ENCODE measurements around the gene NTRK3. TPM values are rescaled to one million over a fixed set of nuclear protein-coding genes. Genes with fewer than 3 reads are reported as not detected.

NTRK3 gene
- total RNA-seq, 6 donors from 2014 or later, result 1.4 to 11.5 (median 2.4) TPM

DNA sequence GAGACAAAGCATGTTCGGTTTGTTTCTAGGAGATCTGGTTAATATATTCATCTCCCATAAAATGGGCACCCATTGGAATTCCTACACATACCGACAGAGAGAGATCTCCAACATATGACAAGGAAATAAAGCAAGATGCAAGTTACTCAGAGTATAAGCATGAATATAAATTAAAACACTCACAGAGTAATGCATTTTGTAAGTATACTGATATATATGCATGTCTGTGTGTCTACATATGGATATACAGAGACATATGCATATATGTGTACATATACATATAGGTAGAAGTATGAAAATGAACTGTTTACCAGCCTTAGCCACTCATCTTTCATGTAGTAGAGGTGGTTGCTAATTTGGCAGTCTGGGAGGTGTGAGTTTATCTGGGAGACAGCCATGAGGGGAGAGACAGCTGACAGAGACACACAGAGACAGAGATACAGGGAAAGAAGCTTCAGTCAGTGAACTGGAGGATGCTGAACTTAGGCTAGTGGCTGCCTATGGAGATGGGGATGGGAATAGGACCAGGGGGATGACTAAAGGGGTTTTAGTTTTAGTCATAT, 134.5 kb downstream of the NTRK3 start:
- TF ChIP-seq POLR2AphosphoS5 (IDR thresholded peaks at IDR 0.05) (no peak), EP300 (IDR thresholded peaks at IDR 0.05) (no peak), POLR2A (IDR thresholded peaks at IDR 0.05) (no peak)
- TF ChIP-seq, protein P1, sequence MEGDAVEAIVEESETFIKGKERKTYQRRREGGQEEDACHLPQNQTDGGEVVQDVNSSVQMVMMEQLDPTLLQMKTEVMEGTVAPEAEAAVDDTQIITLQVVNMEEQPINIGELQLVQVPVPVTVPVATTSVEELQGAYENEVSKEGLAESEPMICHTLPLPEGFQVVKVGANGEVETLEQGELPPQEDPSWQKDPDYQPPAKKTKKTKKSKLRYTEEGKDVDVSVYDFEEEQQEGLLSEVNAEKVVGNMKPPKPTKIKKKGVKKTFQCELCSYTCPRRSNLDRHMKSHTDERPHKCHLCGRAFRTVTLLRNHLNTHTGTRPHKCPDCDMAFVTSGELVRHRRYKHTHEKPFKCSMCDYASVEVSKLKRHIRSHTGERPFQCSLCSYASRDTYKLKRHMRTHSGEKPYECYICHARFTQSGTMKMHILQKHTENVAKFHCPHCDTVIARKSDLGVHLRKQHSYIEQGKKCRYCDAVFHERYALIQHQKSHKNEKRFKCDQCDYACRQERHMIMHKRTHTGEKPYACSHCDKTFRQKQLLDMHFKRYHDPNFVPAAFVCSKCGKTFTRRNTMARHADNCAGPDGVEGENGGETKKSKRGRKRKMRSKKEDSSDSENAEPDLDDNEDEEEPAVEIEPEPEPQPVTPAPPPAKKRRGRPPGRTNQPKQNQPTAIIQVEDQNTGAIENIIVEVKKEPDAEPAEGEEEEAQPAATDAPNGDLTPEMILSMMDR (IDR thresholded peaks at IDR 0.05), result no peak
- WGBS, 2 donors, result 87 to 88% methylated on average over 2 of the region's 2 CpGs
- H3K4me3 ChIP-seq, result no peak overlapping the region

DNA sequence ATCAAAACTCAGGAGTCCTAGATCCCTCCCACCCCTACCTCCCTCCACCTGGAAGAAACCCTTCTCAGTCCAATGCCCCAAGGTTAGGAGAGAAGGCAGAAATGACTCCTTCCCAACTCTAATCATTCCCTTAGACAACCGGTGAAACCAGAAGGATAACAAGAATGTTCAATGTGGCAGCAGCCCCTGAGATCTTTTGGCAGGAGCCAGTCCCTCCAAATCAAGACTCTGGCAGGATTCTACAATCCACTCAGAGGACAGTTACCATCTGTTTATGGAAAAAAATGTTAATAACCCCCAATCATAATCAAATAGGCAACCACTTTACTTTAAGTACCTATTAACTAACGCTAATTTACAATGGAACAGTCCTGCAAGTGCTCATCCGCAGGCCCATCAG, 136.5 kb downstream of the NTRK3 start:
- H3K27me3 ChIP-seq, result no peaks in the 10 kb centered on the region
- H3K9me3 ChIP-seq, result no peaks in the 10 kb centered on the region
- H3K36me3 ChIP-seq, result no peaks in the 10 kb centered on the region
- no peak for DNase-seq
- TF ChIP-seq POLR2A (IDR thresholded peaks at IDR 0.05) (no peak), EP300 (IDR thresholded peaks at IDR 0.05) (no peak), POLR2AphosphoS5 (IDR thresholded peaks at IDR 0.05) (no peak)
- TF ChIP-seq, protein P1 (IDR thresholded peaks at IDR 0.05), result no peak
- peaks cover 0 to 4% (median 2%) of the 10 kb centered on the region in 4 donors for H3K4me1 ChIP-seq
- WGBS, 2 donors, result 69 to 77% methylated on average over 3 of the region's 3 CpGs
- H3K27ac ChIP-seq, result no peak overlapping the region
- ATAC-seq (ENCODE audit: low FRiP score in 2 of 2), result no peak
- no peak overlapping the region for H3K4me3 ChIP-seq

More for the DNA sequence above, 134.5 kb downstream of the NTRK3 start:
- Histone ChIP-seq H3K27ac (no peak overlapping the region), H3K27me3 (no peaks in the 10 kb centered on the region), H3K9me3 (no peaks in the 10 kb centered on the region), H3K4me1 (no peaks in the 10 kb centered on the region), H3K36me3 (no peaks in the 10 kb centered on the region)
- no peak for DNase-seq
- ATAC-seq (ENCODE audit: low FRiP score in 2 of 2), result no peak

DNA sequence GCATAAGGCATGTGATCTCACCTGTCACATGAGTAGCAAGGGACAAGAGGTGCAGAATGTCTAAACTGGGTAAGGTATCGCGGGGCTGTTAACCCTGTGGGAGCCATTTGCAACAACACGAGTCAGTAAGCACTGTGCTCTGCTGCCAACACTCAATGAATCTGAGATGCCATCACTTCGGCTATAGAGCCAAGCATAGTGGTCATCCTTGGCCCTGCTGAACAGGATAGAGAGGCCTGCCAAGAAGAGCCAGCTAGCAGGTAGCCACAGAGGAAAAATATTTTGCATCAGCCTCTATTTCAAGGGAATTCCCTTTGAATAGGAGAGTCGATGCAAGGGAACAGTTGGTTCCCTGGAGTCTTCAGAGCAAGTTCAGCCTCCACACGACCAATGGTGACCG, 137.8 kb downstream of the NTRK3 start:
- Histone ChIP-seq H3K4me3 (no peak overlapping the region), H3K4me1 (peaks cover 0 to 4% (median 2%) of the 10 kb centered on the region in 4 donors), H3K9me3 (no peaks in the 10 kb centered on the region), H3K36me3 (no peaks in the 10 kb centered on the region), H3K27me3 (no peaks in the 10 kb centered on the region), H3K27ac (no peak overlapping the region)
- ATAC-seq (ENCODE audit: low FRiP score in 2 of 2), result no peak
- no peak for DNase-seq
- 86 to 87% methylated on average over 7 of the region's 7 CpGs for WGBS, 2 donors
- TF ChIP-seq EP300 (IDR thresholded peaks at IDR 0.05), result no peak
- no peak for TF ChIP-seq POLR2AphosphoS5 (IDR thresholded peaks at IDR 0.05)
- TF ChIP-seq, protein P1 (IDR thresholded peaks at IDR 0.05), result no peak
- no peak for TF ChIP-seq POLR2A (IDR thresholded peaks at IDR 0.05)

DNA sequence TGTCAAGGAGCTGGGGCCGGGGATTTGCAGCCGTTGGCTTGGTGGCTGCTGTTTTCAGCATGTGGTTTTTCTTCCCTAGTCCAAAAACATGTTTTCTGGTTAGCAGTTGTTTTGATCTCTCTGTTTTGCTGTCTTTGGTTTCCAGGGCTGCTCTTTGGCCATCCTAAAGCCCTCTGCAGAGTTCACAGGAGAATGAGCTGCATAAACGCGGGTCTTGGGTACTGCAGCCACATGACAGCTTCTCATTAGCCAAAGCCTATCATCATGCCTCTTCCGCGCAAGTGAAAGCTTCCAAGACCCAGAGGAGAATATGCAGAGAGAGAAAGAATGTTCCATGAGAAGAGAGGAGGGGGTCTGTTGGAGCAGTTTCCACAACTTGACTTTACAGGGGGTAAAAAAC, 138.5 kb downstream of the NTRK3 start:
- ATAC-seq (ENCODE audit: low FRiP score in 2 of 2), result no peak
- Histone ChIP-seq H3K27me3 (no peaks in the 10 kb centered on the region), H3K4me3 (no peak overlapping the region), H3K9me3 (no peaks in the 10 kb centered on the region), H3K36me3 (no peaks in the 10 kb centered on the region), H3K4me1 (peaks cover 0 to 4% (median 2%) of the 10 kb centered on the region in 4 donors), H3K27ac (no peak overlapping the region)
- TF ChIP-seq POLR2AphosphoS5 (IDR thresholded peaks at IDR 0.05) (no peak), POLR2A (IDR thresholded peaks at IDR 0.05) (no peak), EP300 (IDR thresholded peaks at IDR 0.05) (no peak)
- TF ChIP-seq, protein P1 (IDR thresholded peaks at IDR 0.05), result no peak
- 76 to 83% methylated on average over 6 of the region's 6 CpGs for WGBS, 2 donors
- DNase-seq, result no peak

Measured in upper lobe of left lung (tissue), 6 donors.